ENCODE data around the gene FUT8.

FUT8 gene

GRCh38 chr14:65554837-65555236, 142.3 kb downstream of the FUT8 start:
- no peaks in the 10 kb centered on the region for H3K36me3 ChIP-seq (ENCODE audit: insufficient read depth, low read length)
- H4K20me1 ChIP-seq (ENCODE audit: insufficient read depth, low read length, poor library complexity, severe bottlenecking) = no peaks in the 10 kb centered on the region
- no peak overlapping the region for H3K4me2 ChIP-seq (ENCODE audit: low read depth, low read length, poor library complexity, severe bottlenecking)
- no peaks in the 10 kb centered on the region for H3K9me2 ChIP-seq (replicated peaks; ENCODE audit: low read depth, low read length)
- H3K27me3 ChIP-seq (ENCODE audit: insufficient read depth, low read length, poor library complexity, severe bottlenecking) = no peaks in the 10 kb centered on the region
- TF ChIP-seq CTCF (conservative IDR thresholded peaks at IDR 0.05; ENCODE audit: low read length) (no peak), EZH2phosphoT487 (IDR thresholded peaks at IDR 0.05; ENCODE audit: borderline replicate concordance) (no peak)
- H3K9me3 ChIP-seq (ENCODE audit: insufficient read depth, low read depth, low read length) = peaks cover 3% of the 10 kb centered on the region; the same call in 1 of the 2 replicates
- no peaks in the 10 kb centered on the region for H3K4me1 ChIP-seq (ENCODE audit: insufficient read depth, low read length, poor library complexity, severe bottlenecking)
- H2AFZ ChIP-seq (ENCODE audit: low read length) = no peak overlapping the region
- H3F3A ChIP-seq (ENCODE audit: low read depth) = no peaks in the 10 kb centered on the region
- no peak overlapping the region for H3K9ac ChIP-seq (ENCODE audit: low read depth, low read length, poor library complexity, severe bottlenecking)
- no peak overlapping the region for H3K4me3 ChIP-seq (ENCODE audit: low read length, poor library complexity, severe bottlenecking)
- peaks cover 39% of the 10 kb centered on the region for H3K79me2 ChIP-seq (ENCODE audit: insufficient read depth, low read length)

DNA sequence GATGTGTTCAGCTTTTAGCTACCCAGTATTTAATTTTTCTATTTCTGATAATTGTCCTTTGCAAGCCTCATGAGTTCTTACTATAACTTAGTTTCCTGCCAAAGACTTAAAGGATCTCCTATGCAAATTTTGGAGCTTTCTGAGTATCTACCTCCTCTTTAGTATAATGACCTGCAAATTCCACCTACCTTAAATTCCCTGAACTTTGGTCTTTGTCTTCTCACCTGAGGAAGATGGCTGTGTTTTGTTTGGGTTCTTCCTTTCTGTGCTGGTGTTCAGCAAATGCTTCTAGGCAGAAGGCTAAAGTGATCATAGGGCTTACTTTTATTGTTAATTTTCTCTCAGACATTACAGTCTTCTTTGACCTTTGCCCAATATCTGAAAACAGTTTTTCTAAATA, 142.8 kb downstream of the FUT8 start:
- Histone ChIP-seq H3K4me2 (ENCODE audit: low read depth, low read length, poor library complexity, severe bottlenecking) (no peak overlapping the region), H4K20me1 (ENCODE audit: insufficient read depth, low read length, poor library complexity, severe bottlenecking) (no peaks in the 10 kb centered on the region), H3K4me3 (ENCODE audit: low read length, poor library complexity, severe bottlenecking) (no peak overlapping the region), H3F3A (ENCODE audit: low read depth) (no peaks in the 10 kb centered on the region), H3K9me2 (replicated peaks; ENCODE audit: low read depth, low read length) (no peaks in the 10 kb centered on the region), H2AFZ (ENCODE audit: low read length) (no peak overlapping the region), H3K9me3 (ENCODE audit: insufficient read depth, low read depth, low read length) (peaks cover 3% of the 10 kb centered on the region; the same call in 1 of the 2 replicates), H3K79me2 (ENCODE audit: insufficient read depth, low read length) (peaks cover 39% of the 10 kb centered on the region), H3K9ac (ENCODE audit: low read depth, low read length, poor library complexity, severe bottlenecking) (no peak overlapping the region), H3K4me1 (ENCODE audit: insufficient read depth, low read length, poor library complexity, severe bottlenecking) (no peaks in the 10 kb centered on the region), H3K27me3 (ENCODE audit: insufficient read depth, low read length, poor library complexity, severe bottlenecking) (no peaks in the 10 kb centered on the region), H3K36me3 (ENCODE audit: insufficient read depth, low read length) (no peaks in the 10 kb centered on the region)
- TF ChIP-seq EZH2phosphoT487 (IDR thresholded peaks at IDR 0.05; ENCODE audit: borderline replicate concordance) = no peak

GRCh38 chr14:65558363-65558762, 145.8 kb downstream of the FUT8 start:
- no peaks in the 10 kb centered on the region for H3K4me1 ChIP-seq (ENCODE audit: insufficient read depth, low read length, poor library complexity, severe bottlenecking)
- peaks cover 3% of the 10 kb centered on the region; the same call in 1 of the 2 replicates for H3K9me3 ChIP-seq (ENCODE audit: insufficient read depth, low read depth, low read length)
- peaks cover 32% of the 10 kb centered on the region for H3K79me2 ChIP-seq (ENCODE audit: insufficient read depth, low read length)
- no peaks in the 10 kb centered on the region for H3K9me2 ChIP-seq (replicated peaks; ENCODE audit: low read depth, low read length)
- no peak overlapping the region for H3K9ac ChIP-seq (ENCODE audit: low read depth, low read length, poor library complexity, severe bottlenecking)
- H3K36me3 ChIP-seq (ENCODE audit: insufficient read depth, low read length) = peaks cover 15% of the 10 kb centered on the region
- TF ChIP-seq EZH2phosphoT487 (IDR thresholded peaks at IDR 0.05; ENCODE audit: borderline replicate concordance) (no peak), CTCF (conservative IDR thresholded peaks at IDR 0.05; ENCODE audit: low read length) (no peak)
- H3K27me3 ChIP-seq (ENCODE audit: insufficient read depth, low read length, poor library complexity, severe bottlenecking) = no peaks in the 10 kb centered on the region
- H3F3A ChIP-seq (ENCODE audit: low read depth) = no peaks in the 10 kb centered on the region
- H2AFZ ChIP-seq (ENCODE audit: low read length) = no peak overlapping the region
- H3K4me3 ChIP-seq (ENCODE audit: low read length, poor library complexity, severe bottlenecking) = no peak overlapping the region
- H3K4me2 ChIP-seq (ENCODE audit: low read depth, low read length, poor library complexity, severe bottlenecking) = no peak overlapping the region
- no peaks in the 10 kb centered on the region for H4K20me1 ChIP-seq (ENCODE audit: insufficient read depth, low read length, poor library complexity, severe bottlenecking)

DNA sequence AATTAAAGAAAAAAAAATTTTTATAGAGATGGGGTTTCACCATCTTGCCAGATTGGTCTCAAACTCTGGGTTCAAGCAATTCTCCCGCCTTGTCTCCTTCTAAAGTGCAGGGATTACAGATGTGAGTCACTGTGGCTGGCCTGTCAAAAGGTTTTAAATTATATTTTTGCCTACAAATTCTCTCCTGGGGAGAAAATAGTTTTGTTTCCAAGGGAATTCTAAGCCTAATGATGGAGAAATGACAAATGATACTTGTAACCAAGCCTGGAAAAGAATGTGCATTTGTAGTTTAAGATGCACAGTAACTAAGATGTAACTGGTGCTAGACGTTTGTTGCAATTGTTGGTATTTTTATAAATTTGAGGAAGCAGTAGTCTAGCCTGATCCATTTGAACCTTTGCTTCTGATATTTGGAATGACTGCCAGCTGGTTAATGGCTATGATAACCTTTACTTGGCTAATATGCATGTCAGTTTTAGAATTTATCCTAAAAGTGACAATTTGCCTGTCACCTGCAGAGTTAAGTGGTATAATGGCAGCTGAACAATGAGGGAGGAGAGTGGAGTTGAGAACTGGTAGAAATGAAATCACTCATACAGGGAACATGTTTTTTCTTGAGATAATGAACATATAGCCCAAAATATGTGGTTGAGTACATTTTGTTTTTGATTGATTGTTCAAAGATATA, 148.0 kb downstream of the FUT8 start:
- no peak for TF ChIP-seq EZH2phosphoT487 (IDR thresholded peaks at IDR 0.05; ENCODE audit: borderline replicate concordance)
- TF ChIP-seq CTCF (conservative IDR thresholded peaks at IDR 0.05; ENCODE audit: low read length) = no peak
- Histone ChIP-seq H3K27me3 (ENCODE audit: insufficient read depth, low read length, poor library complexity, severe bottlenecking) (no peaks in the 10 kb centered on the region), H3K9me2 (replicated peaks; ENCODE audit: low read depth, low read length) (no peaks in the 10 kb centered on the region), H3F3A (ENCODE audit: low read depth) (no peaks in the 10 kb centered on the region), H3K79me2 (ENCODE audit: insufficient read depth, low read length) (peaks cover 16% of the 10 kb centered on the region), H3K4me2 (ENCODE audit: low read depth, low read length, poor library complexity, severe bottlenecking) (no peak overlapping the region), H3K4me1 (ENCODE audit: insufficient read depth, low read length, poor library complexity, severe bottlenecking) (no peaks in the 10 kb centered on the region), H4K20me1 (ENCODE audit: insufficient read depth, low read length, poor library complexity, severe bottlenecking) (no peaks in the 10 kb centered on the region), H2AFZ (ENCODE audit: low read length) (no peak overlapping the region), H3K36me3 (ENCODE audit: insufficient read depth, low read length) (peaks cover 21% of the 10 kb centered on the region), H3K9me3 (ENCODE audit: insufficient read depth, low read depth, low read length) (no peaks in the 10 kb centered on the region), H3K4me3 (ENCODE audit: low read length, poor library complexity, severe bottlenecking) (no peak overlapping the region), H3K9ac (ENCODE audit: low read depth, low read length, poor library complexity, severe bottlenecking) (no peak overlapping the region)

Measured in Loucy (cell line).